ENCODE measurements around the gene UGCG.
"Not testable (repeated sequence)": the region's sequence is repeated elsewhere in the genome, so short reads cannot be mapped to it uniquely, and the experiment has no call there.

Gene UGCG

GRCh38 chr9:111938427-111938800 is 41.8 kb downstream of the UGCG start:
- Mint-ChIP-seq H3K27me3 (no peaks in the 10 kb centered on the region), H3K9me3 (no peaks in the 10 kb centered on the region), H3K27ac (peak overlapping the region; percentile 94), H3K4me3 (peak overlapping the region; percentile 45), H3K36me3 (peaks cover 9% of the 10 kb centered on the region), H3K4me1 (peaks cover 32% of the 10 kb centered on the region)
- ATAC-seq (ENCODE audit: low read depth): peak; percentile 57
- no peak for DNase-seq (ENCODE audit: low spot score in 2 of 2)

- H3K27ac Mint-ChIP-seq: peak overlapping the region; percentile 94
- H3K36me3 Mint-ChIP-seq: peaks cover 8% of the 10 kb centered on the region
- H3K9me3 Mint-ChIP-seq: no peaks in the 10 kb centered on the region
- H3K4me3 Mint-ChIP-seq: peak overlapping the region; percentile 24
- peaks cover 33% of the 10 kb centered on the region for H3K4me1 Mint-ChIP-seq
- DNase-seq (ENCODE audit: low spot score in 2 of 2) (no peak), ATAC-seq (ENCODE audit: low read depth) (no peak)
- H3K27me3 Mint-ChIP-seq: no peaks in the 10 kb centered on the region
Observed at GRCh38 chr9:111939322-111939721, 42.7 kb downstream of the UGCG start.

GRCh38 chr9:111940697-111941096 is 44.1 kb downstream of the UGCG start:
- Mint-ChIP-seq H3K27ac (peak overlapping the region; percentile 2), H3K9me3 (no peaks in the 10 kb centered on the region)
- no peak for ATAC-seq (ENCODE audit: low read depth)

GRCh38 chr9:111943200-111943599 is 46.6 kb downstream of the UGCG start:
- no peak overlapping the region for H3K27ac Mint-ChIP-seq
- H3K36me3 Mint-ChIP-seq: no peaks in the 10 kb centered on the region
- DNase-seq (ENCODE audit: low spot score in 2 of 2) (no peak), ATAC-seq (ENCODE audit: low read depth) (no peak)
- peaks cover 31% of the 10 kb centered on the region for H3K4me1 Mint-ChIP-seq
- no peaks in the 10 kb centered on the region for H3K9me3 Mint-ChIP-seq
- H3K4me3 Mint-ChIP-seq: no peak overlapping the region
- no peaks in the 10 kb centered on the region for H3K27me3 Mint-ChIP-seq

More at GRCh38 chr9:111940697-111941096, 44.1 kb downstream of the UGCG start:
- no peak for DNase-seq (ENCODE audit: low spot score in 2 of 2)
- no peak overlapping the region for H3K4me3 Mint-ChIP-seq
- peaks cover 37% of the 10 kb centered on the region for H3K4me1 Mint-ChIP-seq
- H3K27me3 Mint-ChIP-seq: no peaks in the 10 kb centered on the region
- H3K36me3 Mint-ChIP-seq: peaks cover under 1% of the 10 kb centered on the region

- DNase-seq (ENCODE audit: low spot score in 2 of 2): no peak
- Mint-ChIP-seq H3K9me3 (no peaks in the 10 kb centered on the region), H3K27ac (no peak overlapping the region), H3K4me3 (no peak overlapping the region), H3K36me3 (no peaks in the 10 kb centered on the region), H3K27me3 (no peaks in the 10 kb centered on the region), H3K4me1 (peaks cover 26% of the 10 kb centered on the region)
- no peak for ATAC-seq (ENCODE audit: low read depth)
Observed at GRCh38 chr9:111943746-111944145, 47.1 kb downstream of the UGCG start.

GRCh38 chr9:111944241-111944866 is 47.7 kb downstream of the UGCG start:
- DNase-seq (ENCODE audit: low spot score in 2 of 2): no peak
- Mint-ChIP-seq H3K27ac (no peak overlapping the region), H3K9me3 (no peaks in the 10 kb centered on the region), H3K27me3 (no peaks in the 10 kb centered on the region), H3K36me3 (no peaks in the 10 kb centered on the region), H3K4me3 (no peak overlapping the region), H3K4me1 (peaks cover 25% of the 10 kb centered on the region)
- no peak for ATAC-seq (ENCODE audit: low read depth)

GRCh38 chr9:111945216-111945615 is 48.6 kb downstream of the UGCG start:
- Mint-ChIP-seq H3K36me3 (no peaks in the 10 kb centered on the region), H3K9me3 (no peaks in the 10 kb centered on the region), H3K4me3 (peak overlapping the region; percentile 71), H3K4me1 (peaks cover 25% of the 10 kb centered on the region), H3K27me3 (no peaks in the 10 kb centered on the region), H3K27ac (peak overlapping the region; percentile 74)
- peak in 1 of 2 donors; percentile 53 for DNase-seq (ENCODE audit: low spot score in 2 of 2)
- ATAC-seq (ENCODE audit: low read depth): peak; percentile 99

GRCh38 chr9:111948109-111948508 is 51.5 kb downstream of the UGCG start:
- H3K36me3 Mint-ChIP-seq; H3K9me3 Mint-ChIP-seq; H3K4me3 Mint-ChIP-seq; ATAC-seq (ENCODE audit: low read depth); DNase-seq (ENCODE audit: low spot score in 2 of 2); H3K27me3 Mint-ChIP-seq; H3K27ac Mint-ChIP-seq: not testable (repeated sequence)
- H3K4me1 Mint-ChIP-seq: peaks cover 19% of the 10 kb centered on the region

GRCh38 chr9:111948951-111949350 is 52.3 kb downstream of the UGCG start:
- H3K27me3 Mint-ChIP-seq: no peaks in the 10 kb centered on the region
- no peak overlapping the region for H3K27ac Mint-ChIP-seq
- H3K4me3 Mint-ChIP-seq: no peak overlapping the region
- no peak for DNase-seq (ENCODE audit: low spot score in 2 of 2)
- peaks cover 17% of the 10 kb centered on the region for H3K4me1 Mint-ChIP-seq
- no peak for ATAC-seq (ENCODE audit: low read depth)
- no peaks in the 10 kb centered on the region for H3K36me3 Mint-ChIP-seq
- no peaks in the 10 kb centered on the region for H3K9me3 Mint-ChIP-seq

GRCh38 chr9:111949919-111950318 is 53.3 kb downstream of the UGCG start:
- Mint-ChIP-seq H3K9me3 (no peaks in the 10 kb centered on the region), H3K27me3 (no peaks in the 10 kb centered on the region), H3K36me3 (no peaks in the 10 kb centered on the region), H3K4me1 (peaks cover 13% of the 10 kb centered on the region), H3K27ac (no peak overlapping the region), H3K4me3 (no peak overlapping the region)
- DNase-seq (ENCODE audit: low spot score in 2 of 2) (no peak), ATAC-seq (ENCODE audit: low read depth) (no peak)

GRCh38 chr9:111952559-111952958 is 55.9 kb downstream of the UGCG start:
- H3K9me3 Mint-ChIP-seq: no peaks in the 10 kb centered on the region
- no peaks in the 10 kb centered on the region for H3K36me3 Mint-ChIP-seq
- DNase-seq (ENCODE audit: low spot score in 2 of 2) (no peak), ATAC-seq (ENCODE audit: low read depth) (no peak)
- H3K4me1 Mint-ChIP-seq: peaks cover 16% of the 10 kb centered on the region
- no peak overlapping the region for H3K27ac Mint-ChIP-seq
- no peaks in the 10 kb centered on the region for H3K27me3 Mint-ChIP-seq
- no peak overlapping the region for H3K4me3 Mint-ChIP-seq

GRCh38 chr9:111953444-111953843 is 56.8 kb downstream of the UGCG start:
- H3K27me3 Mint-ChIP-seq: no peaks in the 10 kb centered on the region
- ATAC-seq (ENCODE audit: low read depth): no peak
- H3K4me3 Mint-ChIP-seq: no peak overlapping the region
- H3K9me3 Mint-ChIP-seq: no peaks in the 10 kb centered on the region
- H3K27ac Mint-ChIP-seq: no peak overlapping the region
- H3K4me1 Mint-ChIP-seq: peaks cover 23% of the 10 kb centered on the region
- no peak for DNase-seq (ENCODE audit: low spot score in 2 of 2)
- H3K36me3 Mint-ChIP-seq: no peaks in the 10 kb centered on the region

- DNase-seq (ENCODE audit: low spot score in 2 of 2): no peak
- H3K27me3 Mint-ChIP-seq: no peaks in the 10 kb centered on the region
- H3K4me1 Mint-ChIP-seq: peaks cover 21% of the 10 kb centered on the region
- no peaks in the 10 kb centered on the region for H3K36me3 Mint-ChIP-seq
- H3K27ac Mint-ChIP-seq: no peak overlapping the region
- no peak overlapping the region for H3K4me3 Mint-ChIP-seq
- no peak for ATAC-seq (ENCODE audit: low read depth)
- H3K9me3 Mint-ChIP-seq: no peaks in the 10 kb centered on the region
Observed at GRCh38 chr9:111955048-111955447, 58.4 kb downstream of the UGCG start.

- no peaks in the 10 kb centered on the region for H3K36me3 Mint-ChIP-seq
- peaks cover 26% of the 10 kb centered on the region for H3K4me1 Mint-ChIP-seq
- peak overlapping the region; percentile 72 for H3K4me3 Mint-ChIP-seq
- H3K9me3 Mint-ChIP-seq: no peaks in the 10 kb centered on the region
- H3K27ac Mint-ChIP-seq: peak overlapping the region; percentile 15
- H3K27me3 Mint-ChIP-seq: no peaks in the 10 kb centered on the region
- DNase-seq (ENCODE audit: low spot score in 2 of 2) (no peak), ATAC-seq (ENCODE audit: low read depth) (peak; percentile 64)
Observed at GRCh38 chr9:111957856-111958631, 61.4 kb downstream of the UGCG start.

All from memory B cell (primary cell).